ENCODE measurements around the gene SRRM5.
A peak's percentile ranks its signal among the peaks of the same experiment; 100 is the strongest.
"Not testable (repeated sequence)": the region's sequence is repeated elsewhere in the genome, so short reads cannot be mapped to it uniquely, and the experiment has no call there.

Gene SRRM5

DNA sequence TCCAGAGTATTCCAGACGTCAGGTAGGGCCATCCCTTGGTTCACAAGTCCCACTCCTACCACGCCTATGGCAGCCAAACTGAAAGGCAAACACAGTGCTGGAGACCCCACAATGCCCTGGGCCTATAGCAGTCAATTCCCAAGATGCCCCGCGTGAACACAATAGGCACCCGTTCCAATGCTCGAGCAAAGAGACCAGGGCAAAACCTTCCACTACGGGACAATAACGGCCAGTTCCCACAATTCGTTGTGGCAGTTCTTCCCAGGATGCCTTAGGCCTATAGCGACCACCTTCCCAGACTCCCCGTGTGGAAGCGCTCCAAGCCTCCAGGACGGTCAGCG, 7.0 kb downstream of the SRRM5 start:
- no peak for DNase-seq (ENCODE audit: low read depth)

GRCh38 chr19:43619262-43620060, 7.6 kb downstream of the SRRM5 start, which contains the start of gene ZNF428:
Gene ZNF428 (minus strand): TSS chr19:43619629. CDS start chr19:43614304, 5,325 bp downstream.
- DNase-seq (ENCODE audit: low read depth) = peak; percentile 72

DNA sequence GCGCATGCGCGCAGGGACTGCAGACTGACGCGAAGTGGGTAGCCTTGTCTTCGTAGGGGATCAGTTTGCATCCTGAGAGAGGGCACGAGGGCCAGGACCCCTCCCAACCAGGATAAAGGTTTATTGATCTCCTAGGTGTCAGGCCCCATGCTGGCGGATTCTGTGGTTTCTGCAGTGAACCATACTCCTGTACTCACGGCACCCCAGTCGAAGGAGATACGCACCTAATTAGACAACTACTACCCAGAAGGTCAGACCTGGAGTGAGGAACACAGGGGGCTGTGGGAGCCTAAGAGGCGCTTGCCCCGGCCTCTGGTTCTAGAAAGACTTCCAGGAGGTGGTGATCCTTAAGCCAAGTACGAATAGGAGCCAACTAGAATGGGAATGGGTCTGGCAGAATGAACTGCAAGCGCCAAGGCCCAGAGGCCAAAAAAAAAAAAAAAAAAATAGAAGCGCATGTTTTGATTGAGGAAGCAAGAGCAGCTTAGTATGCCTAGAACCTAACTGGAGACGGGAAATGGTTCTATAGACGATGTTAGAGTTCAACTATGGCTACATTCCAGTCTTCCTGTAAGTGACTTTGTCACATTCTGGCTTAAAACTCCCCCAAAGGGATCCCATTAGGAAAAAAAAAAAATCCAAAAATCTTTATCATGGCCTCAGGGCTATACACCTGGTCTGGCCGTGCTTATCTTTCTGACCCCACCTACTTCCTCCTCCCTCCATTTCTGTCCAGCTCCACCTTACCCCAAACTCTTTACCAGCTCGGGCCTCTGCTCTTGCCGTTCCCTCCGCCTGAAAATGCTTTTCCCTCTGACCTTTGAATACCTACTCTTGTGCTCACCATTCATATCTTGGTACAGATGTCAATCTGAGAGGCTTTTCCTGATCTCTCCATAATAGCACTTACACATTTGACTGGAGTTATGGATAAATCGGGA, 8.4 kb downstream of the SRRM5 start:
- no peak for DNase-seq (ENCODE audit: low read depth)

DNA sequence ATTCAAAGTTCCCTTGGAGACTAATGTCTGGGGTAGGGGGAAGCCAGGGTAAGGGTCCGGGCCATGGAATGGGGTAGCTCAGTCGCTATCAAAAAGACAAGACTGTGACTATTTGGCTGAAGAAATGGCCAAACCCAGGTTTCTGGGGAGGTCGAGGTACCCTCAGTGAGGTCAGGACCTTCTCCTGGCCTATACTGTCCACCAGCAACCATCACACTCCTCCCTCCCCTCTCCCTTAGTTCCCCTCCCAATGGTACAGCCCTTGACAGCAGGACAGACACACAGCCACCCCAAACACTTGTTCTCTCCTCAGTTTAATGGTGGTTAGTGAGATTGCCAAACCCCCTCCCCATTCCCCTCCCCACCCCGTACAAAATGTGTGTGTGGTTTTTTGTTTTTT, 10.2 kb downstream of the SRRM5 start:
- no peak for DNase-seq (ENCODE audit: low read depth)

DNA sequence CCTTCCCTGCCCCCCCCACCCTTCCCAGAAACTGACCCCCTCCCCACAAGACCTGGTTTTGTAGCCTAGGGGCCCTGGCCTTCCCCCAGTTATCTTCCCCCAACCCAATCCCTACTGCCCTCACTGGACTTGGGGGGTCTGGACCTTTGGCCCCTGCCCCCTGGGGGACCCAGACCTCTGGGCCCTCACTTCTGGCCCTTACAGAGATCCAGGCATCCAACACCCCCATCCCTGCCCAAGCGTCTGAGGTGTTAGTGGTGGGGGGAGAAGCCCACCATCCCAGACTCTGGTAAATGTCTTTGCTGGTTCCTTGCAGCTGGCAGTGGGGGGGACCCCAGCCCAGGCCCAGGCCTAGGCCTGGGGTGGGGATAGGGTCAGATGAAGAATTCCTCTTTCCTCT, 11.1 kb downstream of the SRRM5 start:
- no peak for DNase-seq (ENCODE audit: low read depth)

- no peak for DNase-seq (ENCODE audit: low read depth)
These were observed 12.2 kb downstream of the SRRM5 start for GRCh38 chr19:43623889-43624670.

- DNase-seq (ENCODE audit: low read depth) = no peak
These were observed 13.0 kb downstream of the SRRM5 start for GRCh38 chr19:43624933-43625332.

GRCh38 chr19:43625918-43626579, 14.2 kb downstream of the SRRM5 start:
- DNase-seq (ENCODE audit: low read depth) = no peak

DNA sequence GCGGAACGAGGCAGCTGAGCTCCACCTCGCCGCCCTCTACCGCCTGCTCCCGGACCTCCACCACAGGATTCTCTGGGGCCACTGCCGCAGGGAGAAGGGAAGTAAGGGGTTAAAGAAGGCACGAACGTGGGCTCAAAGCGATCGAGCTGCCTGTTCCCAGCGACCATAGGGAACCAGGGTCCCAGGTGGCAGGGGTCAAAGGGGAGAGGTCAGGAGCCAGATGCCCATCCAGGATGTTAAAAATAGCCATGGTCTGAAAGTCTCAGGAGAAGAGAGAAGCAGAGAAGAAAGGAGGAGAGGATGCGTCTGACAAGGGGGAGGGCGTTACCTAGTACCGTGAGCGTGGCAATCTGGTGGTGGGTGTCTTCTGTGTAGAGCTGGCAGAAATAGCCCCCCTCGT, 14.9 kb downstream of the SRRM5 start:
- DNase-seq (ENCODE audit: low read depth) = no peak

DNA sequence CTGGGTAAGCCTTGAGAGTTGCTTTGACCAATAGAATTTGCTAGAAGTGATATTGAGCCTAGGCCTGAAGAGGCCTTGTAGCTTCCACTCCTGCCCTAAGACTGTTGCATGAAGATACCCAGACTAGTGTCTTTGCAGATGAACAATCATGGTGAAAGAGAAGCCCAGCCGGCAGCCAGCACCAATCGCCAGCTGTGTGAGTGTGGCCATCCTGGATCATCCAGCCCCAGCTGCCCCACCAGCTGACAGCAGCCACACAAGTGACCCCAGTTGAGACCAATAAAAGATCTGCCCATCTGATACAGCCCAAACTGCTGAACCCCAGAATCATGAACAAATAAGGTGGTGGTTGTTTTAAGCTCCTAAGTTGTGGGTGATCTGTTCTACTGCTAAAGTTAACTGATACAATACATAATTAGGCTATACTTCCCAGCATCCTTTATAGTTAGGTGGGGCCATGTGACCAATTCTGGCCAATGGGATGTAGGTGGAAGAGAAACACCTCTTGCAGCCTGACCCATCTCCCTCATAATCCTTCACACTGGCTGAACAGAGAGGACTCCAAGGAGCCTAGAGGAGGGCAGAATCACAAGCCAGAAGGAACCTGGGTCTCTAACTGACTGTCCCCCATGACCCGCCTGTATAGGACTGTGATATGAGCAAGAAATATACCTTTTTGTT, 16.9 kb downstream of the SRRM5 start:
- no peak for DNase-seq (ENCODE audit: low read depth)

- no peak for DNase-seq (ENCODE audit: low read depth)
These were observed 19.6 kb downstream of the SRRM5 start for GRCh38 chr19:43631491-43631890.

DNA sequence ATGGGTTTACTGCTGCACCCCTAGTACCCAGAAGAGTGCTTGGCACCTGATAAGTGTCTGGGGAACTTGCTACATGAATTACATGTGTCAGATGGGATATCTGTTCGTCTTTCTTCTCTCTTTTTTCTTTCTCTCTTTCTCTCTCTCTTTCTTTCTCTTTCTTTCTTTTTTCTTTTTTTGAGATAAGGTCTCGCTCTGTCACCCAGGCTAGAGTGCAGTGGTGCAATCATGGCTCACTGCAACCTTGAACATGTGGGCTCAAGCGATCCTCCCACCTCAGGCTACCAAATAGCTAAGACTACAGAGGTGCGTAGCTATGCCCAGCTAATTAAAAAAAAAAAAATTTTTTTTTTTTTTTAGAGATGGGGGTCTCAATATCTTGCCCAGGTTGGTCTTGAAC, 21.6 kb downstream of the SRRM5 start:
- DNase-seq (ENCODE audit: low read depth) = no peak

- no peak for DNase-seq (ENCODE audit: low read depth)
These were observed 22.2 kb downstream of the SRRM5 start for GRCh38 chr19:43634068-43634467.

GRCh38 chr19:43634506-43634871, 22.6 kb downstream of the SRRM5 start:
- no peak for DNase-seq (ENCODE audit: low read depth)

- DNase-seq (ENCODE audit: low read depth) = no peak
These were observed 23.1 kb downstream of the SRRM5 start for GRCh38 chr19:43634872-43635560.

DNA sequence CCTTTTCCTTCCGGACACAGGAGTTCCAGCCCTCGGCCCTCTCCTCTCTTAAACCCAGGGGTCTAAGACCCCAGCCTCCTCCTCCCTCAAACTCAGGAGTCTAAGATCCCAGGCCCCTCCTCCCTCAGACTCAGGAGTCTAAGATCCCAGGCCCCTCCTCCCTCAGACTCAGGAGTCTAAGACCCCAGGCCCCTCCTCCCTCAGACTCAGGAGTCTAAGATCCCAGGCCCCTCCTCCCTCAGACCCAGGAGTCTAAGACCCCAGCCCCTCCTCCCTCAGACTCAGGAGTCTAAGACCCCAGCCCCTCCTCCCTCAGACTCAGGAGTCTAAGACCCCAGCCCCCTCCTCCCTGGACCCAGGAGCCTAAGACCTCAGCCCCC, 23.7 kb downstream of the SRRM5 start:
- DNase-seq (ENCODE audit: low read depth) = not testable (repeated sequence)

DNA sequence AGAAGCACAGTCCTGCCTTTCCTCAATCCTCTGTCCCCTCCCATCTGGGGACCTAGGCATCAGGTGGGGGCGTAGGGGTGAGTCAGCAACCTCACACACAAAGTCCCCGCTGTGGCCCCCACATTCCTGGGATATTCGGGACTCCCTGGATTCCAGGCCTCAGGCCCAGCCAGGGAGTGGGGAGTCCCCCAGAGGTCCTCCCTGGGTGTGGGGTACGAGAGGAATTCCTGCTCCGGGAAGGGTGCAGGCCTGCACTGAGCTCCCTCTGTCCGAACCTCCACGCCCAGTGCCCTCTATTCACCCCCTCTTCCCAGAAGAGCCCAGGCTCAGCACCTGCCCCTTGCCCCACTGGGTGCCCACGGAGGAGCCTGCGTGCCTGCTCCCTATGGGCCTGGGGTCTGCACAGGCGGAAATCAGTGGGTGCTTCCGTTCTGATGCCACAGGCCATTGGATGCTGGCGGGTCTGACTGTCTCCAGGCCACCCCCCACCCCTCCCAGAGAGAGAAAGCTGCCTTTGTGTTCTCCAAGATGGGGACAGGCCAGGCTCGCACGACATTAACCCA, 24.3 kb downstream of the SRRM5 start:
- DNase-seq (ENCODE audit: low read depth) = no peak

DNA sequence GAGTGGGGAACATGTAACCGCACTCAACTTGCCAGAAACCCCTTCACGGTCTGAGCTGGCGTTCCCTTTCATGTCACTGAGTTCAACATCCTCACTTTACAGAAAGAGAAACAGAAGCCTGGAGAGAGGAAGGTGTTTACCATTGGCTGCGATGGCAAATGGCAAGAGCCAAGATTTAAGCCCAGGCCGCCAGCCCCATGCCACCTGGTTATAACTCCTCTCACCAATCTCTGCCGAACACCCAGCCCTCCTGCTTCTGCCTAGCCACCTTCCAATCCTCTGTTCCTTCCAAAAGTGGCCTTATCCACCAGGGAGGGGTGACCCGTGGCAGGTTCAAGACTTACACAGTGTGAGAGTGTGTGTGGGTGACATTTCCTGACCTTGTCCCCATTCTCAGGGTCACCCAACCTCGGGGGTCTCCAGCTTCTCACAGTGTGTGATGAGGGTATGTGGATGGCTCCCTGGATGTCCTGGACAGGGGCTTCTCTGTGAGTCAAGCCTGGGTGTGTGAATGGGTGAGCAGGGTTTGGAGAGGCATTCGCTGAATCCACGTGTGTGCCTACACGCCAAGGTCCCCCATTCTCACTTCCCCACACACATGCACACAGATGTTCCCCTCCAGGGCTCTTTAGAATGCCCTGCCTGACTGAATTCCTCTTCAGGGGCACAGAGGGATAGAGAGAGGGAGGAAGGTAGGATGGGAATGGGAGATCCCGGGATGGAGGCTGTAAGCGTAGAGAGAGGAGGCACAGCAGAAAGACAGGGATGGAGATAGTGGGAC, 26.5 kb downstream of the SRRM5 start:
- DNase-seq (ENCODE audit: low read depth) = no peak

DNA sequence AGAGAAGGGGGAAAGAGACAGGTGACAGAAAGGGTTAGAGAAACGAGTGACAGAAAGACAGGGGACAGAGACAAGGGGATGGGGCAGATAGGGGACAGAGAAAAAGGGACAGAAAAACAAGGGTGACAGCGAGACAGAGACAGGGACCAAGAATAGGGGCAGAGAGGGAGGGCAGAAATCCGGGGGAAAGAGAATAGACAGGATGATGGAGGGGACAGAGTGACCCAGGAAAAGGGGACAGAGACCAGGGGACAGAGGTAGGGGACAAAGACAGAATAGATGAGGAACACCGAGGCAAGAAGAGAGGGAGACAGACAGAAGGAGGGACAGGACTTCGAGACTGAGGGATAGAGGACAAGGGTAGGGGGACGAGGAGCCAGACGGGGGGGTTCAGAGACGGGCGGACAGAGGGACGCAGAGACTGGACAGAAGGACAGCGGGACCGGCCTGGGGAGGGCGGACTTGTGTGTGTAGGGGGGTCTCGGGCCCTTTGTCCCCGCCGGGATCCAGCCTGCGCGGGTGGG, 27.2 kb downstream of the SRRM5 start:
- no peak for DNase-seq (ENCODE audit: low read depth)
